GM18870 (cell line): ENCODE measurements around the gene WHAMM.
"Not testable (repeated sequence)": the region's sequence is repeated elsewhere in the genome, so short reads cannot be mapped to it uniquely, and the experiment has no call there.

ENCODE experiments used
- ATAC-seq: cut with Tn5 transposase; IDR thresholded peaks from one replicate; pipeline ENCODE4 v1.9.1; 2021; ENCODE audit warnings: moderate library complexity; ENCODE audit not compliant: unreplicated experiment

WHAMM gene

GRCh38 chr15:82862886-82863285 lies 53.5 kb downstream of the WHAMM start:
- ATAC-seq = no peak

DNA sequence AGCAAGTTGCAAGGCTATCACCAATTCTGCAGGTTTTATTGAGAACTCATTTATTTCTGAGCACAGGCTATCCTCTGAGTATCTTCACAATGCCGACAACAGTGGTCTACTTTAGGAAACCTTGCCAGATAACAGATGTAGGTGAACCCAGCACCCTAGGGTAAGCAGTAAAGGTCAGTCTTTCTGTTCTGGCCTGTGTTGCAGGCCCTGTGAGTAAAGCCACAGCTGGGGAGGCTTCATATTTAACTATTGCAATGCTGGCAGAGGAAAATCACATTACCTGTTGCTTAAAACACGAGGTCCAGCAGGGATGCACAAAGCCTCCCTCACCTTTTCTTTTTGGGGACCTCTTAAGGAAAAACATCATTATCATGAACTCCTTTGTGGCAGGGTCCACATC lies 55.5 kb downstream of the WHAMM start:
- ATAC-seq = no peak

GRCh38 chr15:82865581-82865980 lies 56.2 kb downstream of the WHAMM start:
- not testable (repeated sequence) for ATAC-seq

GRCh38 chr15:82865981-82866380 lies 56.6 kb downstream of the WHAMM start:
- ATAC-seq = not testable (repeated sequence)

- no peak for ATAC-seq
Observed at GRCh38 chr15:82870727-82871320, 61.4 kb downstream of the WHAMM start.

GRCh38 chr15:82871358-82871757 lies 61.9 kb downstream of the WHAMM start:
- ATAC-seq = no peak

DNA sequence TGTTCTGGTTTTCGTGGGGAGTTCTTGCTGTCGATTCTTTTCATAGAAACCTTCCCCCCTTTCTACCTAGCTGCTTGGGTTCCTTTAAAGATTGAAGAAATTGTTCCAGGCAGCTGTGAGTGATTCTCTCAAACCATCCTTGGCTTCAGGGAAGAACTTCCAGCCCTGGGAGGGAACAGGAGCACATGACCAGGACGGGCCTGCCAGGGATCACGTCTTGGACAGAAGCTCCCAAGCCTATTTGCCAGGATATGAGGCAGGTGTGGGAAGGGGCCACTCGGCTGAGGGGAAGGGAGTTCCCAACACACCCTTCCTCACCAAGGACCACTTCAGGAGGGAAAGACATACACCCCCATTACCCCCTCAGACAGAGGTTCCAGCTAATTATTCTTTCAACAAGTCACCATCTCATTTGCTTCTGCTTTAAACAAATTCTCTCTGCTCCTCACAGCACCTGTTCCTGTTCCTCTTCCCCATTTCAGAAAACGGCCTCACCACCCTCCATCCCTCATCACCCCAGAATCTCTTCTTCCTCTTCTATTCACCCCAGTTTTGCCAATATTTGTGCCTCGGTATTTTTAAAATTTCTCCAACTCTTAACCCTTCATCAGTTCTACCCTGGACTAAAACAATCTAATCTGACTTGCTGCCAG lies 62.5 kb downstream of the WHAMM start:
- no peak for ATAC-seq

- no peak for ATAC-seq
Observed at GRCh38 chr15:82873000-82873680, 63.7 kb downstream of the WHAMM start.

DNA sequence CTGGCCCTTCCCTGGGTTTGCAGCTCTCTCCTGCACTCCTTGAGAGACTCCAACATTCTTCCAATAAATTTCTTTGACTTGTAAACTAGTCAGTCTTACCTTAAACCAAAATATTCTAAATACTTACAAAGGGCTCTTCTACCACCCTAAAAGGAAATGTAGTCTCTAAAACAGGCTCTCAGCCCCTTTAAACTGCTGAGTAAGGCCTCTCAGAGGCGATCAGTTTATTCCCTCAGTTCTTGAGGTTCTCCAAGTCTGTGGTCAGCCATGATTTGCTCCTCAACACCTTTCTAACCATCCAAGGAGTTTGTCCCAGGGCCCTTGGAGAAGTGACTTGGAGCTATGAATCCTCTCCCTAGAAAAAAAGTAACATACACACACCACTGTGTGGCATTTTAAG lies 64.8 kb downstream of the WHAMM start:
- ATAC-seq = no peak

DNA sequence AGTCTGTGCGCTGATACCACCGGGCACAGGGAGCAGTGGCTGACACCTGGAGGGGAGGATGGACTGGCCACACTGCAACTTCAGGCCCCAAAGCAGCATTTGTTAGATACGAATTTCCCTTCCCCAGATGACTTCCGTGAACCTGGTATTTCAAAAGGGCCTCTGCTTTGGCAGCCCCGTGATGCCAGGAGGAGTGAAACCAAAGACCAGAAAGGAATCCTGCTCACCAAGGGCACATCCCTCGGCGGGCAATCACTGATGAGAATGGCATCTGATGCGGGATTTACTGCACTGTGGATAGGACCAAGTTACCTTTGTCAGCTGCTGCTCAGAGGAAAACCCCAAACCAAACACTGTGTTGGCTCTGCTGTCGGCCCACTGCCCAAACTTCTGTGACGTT lies 65.5 kb downstream of the WHAMM start:
- ATAC-seq = no peak

GRCh38 chr15:82875411-82876003 lies 66.1 kb downstream of the WHAMM start:
- no peak for ATAC-seq

- no peak for ATAC-seq
Observed at GRCh38 chr15:82877825-82878224, 68.4 kb downstream of the WHAMM start.

- ATAC-seq = no peak
Observed at GRCh38 chr15:82878325-82878724, 68.9 kb downstream of the WHAMM start.

- ATAC-seq = no peak
Observed at GRCh38 chr15:82880704-82881103, 71.3 kb downstream of the WHAMM start.

- no peak for ATAC-seq
Observed at GRCh38 chr15:82881747-82882146, 72.3 kb downstream of the WHAMM start.

DNA sequence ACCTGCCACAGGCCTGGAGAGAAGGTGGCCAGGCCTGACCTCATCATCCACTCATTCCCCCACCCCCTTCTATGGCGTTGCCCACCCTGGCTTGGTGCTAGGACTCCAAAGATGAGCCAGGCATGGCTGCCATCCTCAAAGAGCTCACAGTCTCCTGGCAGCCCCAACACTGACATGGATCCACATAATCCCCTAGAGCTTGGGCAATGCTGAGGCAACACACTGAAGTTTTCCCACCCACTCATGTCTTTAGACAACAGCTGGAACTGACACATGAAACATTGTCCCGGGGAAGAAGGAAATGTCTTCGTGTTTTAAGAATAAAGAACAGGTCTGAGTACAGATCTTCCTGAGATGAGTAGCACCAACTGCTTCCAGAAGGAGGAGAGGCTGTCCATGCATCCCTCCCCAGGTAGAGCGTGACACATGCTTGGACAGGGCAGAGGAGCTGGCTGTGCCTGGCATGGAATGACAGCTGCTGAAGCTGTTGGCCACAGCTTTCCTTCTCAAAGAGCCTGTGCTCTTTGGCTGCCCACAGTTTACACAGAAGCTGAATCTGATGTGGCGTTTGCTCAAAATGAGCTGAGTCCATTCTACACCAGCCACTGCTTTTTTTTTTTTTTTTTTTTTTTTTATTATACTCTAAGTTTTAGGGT lies 73.0 kb downstream of the WHAMM start:
- ATAC-seq = no peak
